Endothelial cell of umbilical vein (primary cell): ENCODE data around the gene ZFP57.

ENCODE experiments used
- EZH2 ChIP-seq: IDR thresholded peaks from 2 replicates; pipeline ENCODE4 v1.6.1; 2012; ENCODE audit warnings: borderline replicate concordance, low read depth, mild to moderate bottlenecking, moderate library complexity, low read length, inconsistent platforms; ENCODE audit not compliant: severe bottlenecking
- FOS ChIP-seq: IDR thresholded peaks from 2 replicates; pipeline ENCODE4 v1.6.1; 2011; ENCODE audit warnings: mild to moderate bottlenecking, low read length, moderate library complexity, borderline replicate concordance; ENCODE audit not compliant: insufficient read depth
- GATA2 ChIP-seq: IDR thresholded peaks from 2 replicates; pipeline ENCODE4 v1.7.0; 2011; ENCODE audit warnings: low read depth, mild to moderate bottlenecking, moderate library complexity, mixed read lengths, low read length; ENCODE audit not compliant: insufficient read length, insufficient read depth
- JUN ChIP-seq: IDR thresholded peaks from 2 replicates; pipeline ENCODE4 v1.6.1; 2011; ENCODE audit warnings: borderline replicate concordance, low read depth; ENCODE audit not compliant: insufficient read length, insufficient read depth
- MAX ChIP-seq: IDR thresholded peaks from 2 replicates; pipeline ENCODE4 v1.6.1; 2011; ENCODE audit not compliant: insufficient read depth, insufficient read length
- MYC ChIP-seq: IDR thresholded peaks from one replicate; pipeline ENCODE4 v1.6.1; 2011; ENCODE audit warnings: mild to moderate bottlenecking, low read depth, low read length
- POLR2A ChIP-seq: IDR thresholded peaks from 2 replicates; pipeline ENCODE4 v1.6.1; 2012; ENCODE audit warnings: low read depth, mild to moderate bottlenecking, control low read depth, low read length
- POLR2AphosphoS5 ChIP-seq: IDR thresholded peaks from 2 replicates; pipeline ENCODE4 v1.6.1; 2012; ENCODE audit warnings: low read depth, mild to moderate bottlenecking, control low read depth, low read length, moderate library complexity; ENCODE audit not compliant: insufficient read depth
- TF ChIP-seq, protein P1 (sequence below), 2 donors: IDR thresholded peaks; 1 replicate in 1 of 2; 2 replicates in 1 of 2; pipeline ENCODE4 v1.5.1; 2011; ENCODE audit warnings: low read length in 2 of 2, mild to moderate bottlenecking in 2 of 2, moderate library complexity in 2 of 2, control low read depth in 1 of 2, inconsistent platforms in 1 of 2, low read depth in 1 of 2; ENCODE audit not compliant: insufficient read depth in 1 of 2; ENCODE audit errors: extremely low read depth in 1 of 2

GRCh38 chr6:29667158-29667557 is 13.8 kb downstream of the ZFP57 start:
- TF ChIP-seq POLR2A (no peak), FOS (no peak), JUN (no peak), MAX (no peak), GATA2 (no peak), EZH2 (no peak), POLR2AphosphoS5 (no peak), MYC (no peak)
- TF ChIP-seq, protein P1, sequence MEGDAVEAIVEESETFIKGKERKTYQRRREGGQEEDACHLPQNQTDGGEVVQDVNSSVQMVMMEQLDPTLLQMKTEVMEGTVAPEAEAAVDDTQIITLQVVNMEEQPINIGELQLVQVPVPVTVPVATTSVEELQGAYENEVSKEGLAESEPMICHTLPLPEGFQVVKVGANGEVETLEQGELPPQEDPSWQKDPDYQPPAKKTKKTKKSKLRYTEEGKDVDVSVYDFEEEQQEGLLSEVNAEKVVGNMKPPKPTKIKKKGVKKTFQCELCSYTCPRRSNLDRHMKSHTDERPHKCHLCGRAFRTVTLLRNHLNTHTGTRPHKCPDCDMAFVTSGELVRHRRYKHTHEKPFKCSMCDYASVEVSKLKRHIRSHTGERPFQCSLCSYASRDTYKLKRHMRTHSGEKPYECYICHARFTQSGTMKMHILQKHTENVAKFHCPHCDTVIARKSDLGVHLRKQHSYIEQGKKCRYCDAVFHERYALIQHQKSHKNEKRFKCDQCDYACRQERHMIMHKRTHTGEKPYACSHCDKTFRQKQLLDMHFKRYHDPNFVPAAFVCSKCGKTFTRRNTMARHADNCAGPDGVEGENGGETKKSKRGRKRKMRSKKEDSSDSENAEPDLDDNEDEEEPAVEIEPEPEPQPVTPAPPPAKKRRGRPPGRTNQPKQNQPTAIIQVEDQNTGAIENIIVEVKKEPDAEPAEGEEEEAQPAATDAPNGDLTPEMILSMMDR (IDR thresholded peaks at IDR 0.05; ENCODE audit: extremely low read depth in 1 of 2, insufficient read depth in 1 of 2, low read depth in 1 of 2, low read length in 2 of 2) = no peak
